ENCODE measurements around the gene ARHGAP4. TPM values are rescaled to one million over a fixed set of nuclear protein-coding genes. Genes with fewer than 3 reads are reported as not detected.

ARHGAP4 gene
- total RNA-seq, 2 experiments from 2014 or later: 317 to 324 TPM

DNA sequence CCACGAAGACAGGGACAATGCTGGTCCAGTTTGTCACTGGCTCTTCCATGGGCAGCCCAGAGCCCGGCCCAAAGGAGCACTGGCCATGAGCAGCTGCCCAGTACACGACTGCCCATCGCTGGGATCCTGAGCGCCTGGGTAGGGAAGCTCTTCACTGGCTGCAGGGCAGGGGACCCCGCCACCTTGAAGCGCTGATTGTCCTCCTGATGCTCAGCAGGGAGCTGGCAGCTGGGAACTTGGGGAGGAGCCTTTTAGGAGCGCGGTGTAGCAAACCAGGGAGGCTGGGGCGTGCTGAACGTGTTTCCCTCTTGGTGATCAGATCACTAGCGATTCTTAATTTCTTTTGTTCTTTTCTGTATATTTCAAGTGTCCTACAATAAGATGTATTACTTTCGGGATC lies 41.9 kb downstream of the ARHGAP4 start:
- H3K9me3 Mint-ChIP-seq (ENCODE audit: insufficient read depth): no peaks in the 10 kb centered on the region
- DNase-seq: no peak
- CTCF ChIA-PET: no interaction called here
- peak overlapping the region; percentile 38 for H3K4me3 Mint-ChIP-seq
- no peaks in the 10 kb centered on the region for H3K36me3 Mint-ChIP-seq (ENCODE audit: low read depth)
- peaks cover 29% of the 10 kb centered on the region for H3K27me3 Mint-ChIP-seq (ENCODE audit: low read depth)
- H3K4me1 Mint-ChIP-seq (ENCODE audit: low read depth): peaks cover 9% of the 10 kb centered on the region
- no peak for ATAC-seq
- POLR2A ChIA-PET: no interaction called here
- H3K27ac Mint-ChIP-seq: no peak overlapping the region

DNA sequence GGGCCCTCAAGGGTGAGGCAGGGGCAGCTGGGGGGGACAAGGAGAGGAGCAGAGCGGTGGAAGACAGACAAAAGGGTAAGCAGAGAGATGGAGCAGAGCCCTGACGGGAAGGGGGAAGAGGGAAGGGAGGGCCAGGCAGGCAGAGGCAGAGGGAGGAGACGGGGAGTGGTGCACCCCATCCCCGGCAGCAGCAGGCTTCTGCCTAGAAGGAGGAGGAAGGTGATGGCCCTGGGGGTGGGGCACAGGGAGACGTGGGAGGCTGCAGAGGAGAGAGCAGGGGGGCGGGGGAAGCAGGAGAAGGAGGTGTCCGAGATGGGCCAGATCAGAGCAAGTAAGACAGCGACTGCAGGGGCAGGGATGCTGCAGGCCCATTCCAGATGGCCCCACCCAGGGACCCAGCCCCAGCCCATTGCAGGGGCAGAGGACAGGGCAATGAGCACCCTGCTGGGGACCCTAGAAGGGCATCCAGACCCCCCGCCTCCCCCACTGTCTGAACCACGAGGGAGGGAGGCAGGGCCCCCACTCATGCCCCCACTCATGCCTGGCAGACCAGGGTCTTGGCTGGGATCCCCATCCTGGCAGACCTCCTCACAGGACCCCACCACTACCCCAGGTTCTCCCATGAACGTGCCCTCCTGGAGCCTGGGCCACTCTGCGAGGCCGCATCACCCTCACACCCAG lies 42.8 kb downstream of the ARHGAP4 start:
- H3K4me3 Mint-ChIP-seq: no peak overlapping the region
- peaks cover 17% of the 10 kb centered on the region for H3K4me1 Mint-ChIP-seq (ENCODE audit: low read depth)
- DNase-seq: no peak
- no peak for ATAC-seq
- H3K27ac Mint-ChIP-seq: no peak overlapping the region
- peaks cover 27% of the 10 kb centered on the region for H3K27me3 Mint-ChIP-seq (ENCODE audit: low read depth)
- POLR2A ChIA-PET: interaction anchor here (2.2 kb wide), 1 partner anchor 43 kb away, joined by 5 read pairs; no protein-coding TSS in a partner anchor
- no peaks in the 10 kb centered on the region for H3K36me3 Mint-ChIP-seq (ENCODE audit: low read depth)
- CTCF ChIA-PET: no interaction called here
- no peaks in the 10 kb centered on the region for H3K9me3 Mint-ChIP-seq (ENCODE audit: insufficient read depth)

DNA sequence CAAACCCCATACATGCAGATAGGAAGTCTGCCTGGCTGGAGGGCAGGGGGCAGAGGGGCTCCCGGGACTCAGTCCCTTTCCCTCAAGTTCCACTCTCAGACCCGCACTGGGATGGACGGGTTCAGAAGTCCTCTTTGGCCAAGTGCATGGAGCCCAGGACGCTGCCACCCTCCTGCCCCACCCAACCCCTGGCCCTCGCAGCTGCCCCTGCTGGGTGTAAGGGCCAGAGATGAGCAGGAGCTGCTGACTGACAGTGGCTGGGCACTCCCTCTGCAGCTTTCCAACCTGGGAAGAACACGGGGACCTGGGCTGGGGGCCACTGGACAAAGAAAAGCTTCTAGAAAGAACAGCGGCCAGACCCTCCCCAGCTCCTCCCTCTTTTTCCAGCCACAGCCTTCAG lies 43.5 kb downstream of the ARHGAP4 start:
- CTCF ChIA-PET: no interaction called here
- Mint-ChIP-seq H3K36me3 (ENCODE audit: low read depth) (no peaks in the 10 kb centered on the region), H3K4me3 (no peak overlapping the region), H3K9me3 (ENCODE audit: insufficient read depth) (no peaks in the 10 kb centered on the region), H3K27ac (no peak overlapping the region), H3K27me3 (ENCODE audit: low read depth) (peaks cover 25% of the 10 kb centered on the region), H3K4me1 (ENCODE audit: low read depth) (peaks cover 24% of the 10 kb centered on the region)
- ATAC-seq (no peak), DNase-seq (no peak)
- POLR2A ChIA-PET: interaction anchor here (2.2 kb wide), 1 partner anchor 44 kb away, joined by 5 read pairs; no protein-coding TSS in a partner anchor

DNA sequence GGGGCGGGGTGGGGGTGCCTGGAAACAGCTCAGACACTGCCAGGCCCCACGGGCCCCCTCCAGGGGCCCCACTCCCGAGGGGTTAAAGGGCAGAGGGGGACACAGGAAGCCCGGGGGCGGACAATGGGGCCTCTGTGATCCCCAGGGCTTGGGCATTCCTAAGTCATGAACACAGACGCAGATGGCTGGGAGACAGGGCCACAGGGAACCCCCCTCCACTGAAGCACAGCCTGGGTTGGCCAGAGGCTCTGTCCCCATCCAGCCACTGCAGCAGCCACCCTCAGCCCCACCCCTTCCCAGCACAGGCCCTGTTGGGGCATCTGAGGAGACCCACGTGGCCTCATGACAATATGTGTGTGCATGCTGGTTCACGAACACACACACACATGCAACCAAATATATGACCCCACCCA lies 44.0 kb downstream of the ARHGAP4 start:
- ChIA-PET POLR2A (interaction anchor here (2.2 kb wide), 1 partner anchor 45 kb away, joined by 5 read pairs; no protein-coding TSS in a partner anchor), CTCF (no interaction called here)
- peaks cover 26% of the 10 kb centered on the region for H3K4me1 Mint-ChIP-seq (ENCODE audit: low read depth)
- no peak for DNase-seq
- H3K27ac Mint-ChIP-seq: peak overlapping the region; percentile 21
- no peaks in the 10 kb centered on the region for H3K36me3 Mint-ChIP-seq (ENCODE audit: low read depth)
- ATAC-seq: no peak
- peaks cover 22% of the 10 kb centered on the region for H3K27me3 Mint-ChIP-seq (ENCODE audit: low read depth)
- no peaks in the 10 kb centered on the region for H3K9me3 Mint-ChIP-seq (ENCODE audit: insufficient read depth)
- no peak overlapping the region for H3K4me3 Mint-ChIP-seq

DNA sequence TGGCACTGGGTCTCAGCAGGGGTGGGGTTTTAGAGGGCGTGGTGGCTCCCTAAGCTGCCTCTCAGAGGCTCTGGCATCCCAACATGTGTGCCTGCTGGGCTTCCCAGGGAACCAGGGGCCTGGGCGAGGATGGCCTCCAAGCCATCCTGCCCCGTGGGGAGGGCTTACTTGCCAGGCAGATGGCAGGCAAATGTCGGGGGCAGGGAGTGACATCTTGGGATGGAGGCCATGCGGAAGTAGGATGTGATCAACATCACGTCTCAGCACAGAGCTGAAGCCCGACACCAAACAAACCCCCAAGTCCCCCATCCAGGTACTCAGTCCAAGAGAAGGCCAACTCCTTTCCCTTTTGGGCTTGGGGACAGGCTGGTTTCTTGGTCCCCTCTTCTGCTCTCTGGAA lies 44.8 kb downstream of the ARHGAP4 start:
- Mint-ChIP-seq H3K36me3 (ENCODE audit: low read depth) (no peaks in the 10 kb centered on the region), H3K9me3 (ENCODE audit: insufficient read depth) (no peaks in the 10 kb centered on the region), H3K4me1 (ENCODE audit: low read depth) (peaks cover 28% of the 10 kb centered on the region), H3K27ac (no peak overlapping the region), H3K4me3 (no peak overlapping the region), H3K27me3 (ENCODE audit: low read depth) (peaks cover 22% of the 10 kb centered on the region)
- ChIA-PET POLR2A (no interaction called here), CTCF (no interaction called here)
- DNase-seq: no peak
- ATAC-seq: no peak

DNA sequence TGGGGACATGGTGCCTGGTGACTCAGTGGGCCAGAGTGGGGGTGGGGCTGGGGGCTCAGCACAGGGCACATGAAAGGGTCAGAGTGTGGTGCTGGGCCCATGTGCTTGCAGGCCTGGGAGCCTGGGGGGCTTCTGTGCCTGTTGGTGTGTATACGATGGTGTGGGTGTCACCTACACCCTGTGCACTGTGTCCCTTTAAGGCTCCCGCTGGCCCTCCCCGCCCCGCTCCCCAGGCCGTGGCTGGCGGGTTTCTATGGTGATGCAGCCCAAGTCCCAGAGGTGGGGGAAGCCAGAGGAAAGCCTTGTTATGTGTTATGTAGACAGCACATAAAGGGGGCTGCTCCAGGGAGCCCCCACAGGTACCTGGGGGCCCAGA lies 45.6 kb downstream of the ARHGAP4 start:
- CTCF ChIA-PET: no interaction called here
- ATAC-seq: peak; percentile 20
- no peak overlapping the region for H3K27ac Mint-ChIP-seq

DNA sequence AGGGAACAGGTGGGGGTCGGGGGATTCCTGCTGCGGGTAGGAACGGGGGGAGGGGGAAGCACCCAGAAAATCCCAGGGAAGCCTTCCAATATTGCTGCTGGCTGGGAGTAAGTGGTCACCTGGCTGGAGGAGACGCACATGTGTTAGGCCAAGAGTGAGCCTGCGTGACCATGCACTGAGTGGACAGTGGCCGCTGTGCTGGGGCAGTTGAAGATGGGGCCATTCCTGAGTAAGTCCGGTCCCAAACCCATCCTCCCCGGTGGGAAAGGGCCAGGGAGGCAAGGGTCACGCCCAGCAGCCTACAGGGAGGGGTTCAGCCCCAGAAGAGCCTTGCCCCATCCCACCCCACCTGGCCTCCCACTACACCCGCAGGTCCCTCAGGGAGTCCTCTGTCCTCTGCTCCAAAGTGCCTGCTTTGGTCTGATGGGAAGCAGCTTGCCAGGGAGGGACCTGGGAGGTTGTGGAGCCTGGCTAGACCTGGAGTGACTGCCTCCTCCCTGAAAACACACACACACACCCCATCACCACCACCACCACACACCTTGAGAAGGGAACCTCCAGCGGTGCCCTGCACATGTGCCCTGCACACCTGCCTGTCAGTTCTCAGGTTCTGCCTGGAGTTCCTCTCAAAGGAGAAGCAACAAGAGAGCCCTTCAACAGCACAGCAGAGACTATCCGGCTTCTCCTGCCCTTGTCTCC lies 46.2 kb downstream of the ARHGAP4 start:
- Mint-ChIP-seq H3K27ac (no peak overlapping the region), H3K4me3 (no peak overlapping the region), H3K4me1 (ENCODE audit: low read depth) (peaks cover 25% of the 10 kb centered on the region), H3K9me3 (ENCODE audit: insufficient read depth) (no peaks in the 10 kb centered on the region), H3K36me3 (ENCODE audit: low read depth) (no peaks in the 10 kb centered on the region), H3K27me3 (ENCODE audit: low read depth) (peaks cover 23% of the 10 kb centered on the region)
- ChIA-PET POLR2A (no interaction called here), CTCF (no interaction called here)
- DNase-seq (no peak), ATAC-seq (no peak)

More for the DNA sequence above, 45.6 kb downstream of the ARHGAP4 start:
- Mint-ChIP-seq H3K4me3 (no peak overlapping the region), H3K4me1 (ENCODE audit: low read depth) (peaks cover 28% of the 10 kb centered on the region), H3K9me3 (ENCODE audit: insufficient read depth) (no peaks in the 10 kb centered on the region), H3K36me3 (ENCODE audit: low read depth) (no peaks in the 10 kb centered on the region), H3K27me3 (ENCODE audit: low read depth) (peaks cover 25% of the 10 kb centered on the region)
- POLR2A ChIA-PET: no interaction called here
- no peak for DNase-seq

DNA sequence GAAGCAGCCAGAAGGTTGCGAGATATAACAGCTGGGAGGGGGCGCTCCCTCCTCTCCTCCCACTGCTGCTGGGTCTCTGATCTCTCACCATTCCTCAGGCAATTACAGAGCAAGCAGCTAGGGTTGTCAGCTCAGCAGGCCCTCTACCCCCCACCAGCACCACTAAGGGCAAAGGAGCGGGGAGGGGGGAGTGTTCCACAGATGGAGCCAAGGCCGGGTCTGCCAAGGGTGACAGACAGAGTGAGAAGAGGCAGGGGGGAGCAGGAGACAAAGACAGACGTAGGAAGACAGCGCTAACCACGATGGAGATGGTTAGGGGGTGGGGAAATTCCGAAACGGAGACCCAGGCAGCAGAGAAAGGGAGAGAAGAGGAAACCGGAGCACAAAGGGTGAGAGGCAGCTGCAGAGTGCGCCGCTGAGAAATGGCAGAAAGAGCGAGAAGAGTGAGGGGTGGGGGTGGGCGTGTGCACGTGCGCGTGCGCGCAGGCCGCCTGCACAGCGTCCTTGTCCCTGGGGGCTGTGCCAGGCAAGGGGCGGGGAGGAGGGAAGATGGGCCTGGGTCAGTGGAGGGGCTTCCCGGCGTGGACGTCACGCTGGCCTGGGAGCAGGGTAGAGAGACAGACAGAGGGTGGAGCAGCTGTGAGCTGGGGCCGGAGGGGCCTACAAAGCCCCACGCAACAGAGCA lies 47.0 kb downstream of the ARHGAP4 start:
- peaks cover 23% of the 10 kb centered on the region for H3K4me1 Mint-ChIP-seq (ENCODE audit: low read depth)
- H3K4me3 Mint-ChIP-seq: peak overlapping the region; percentile 15
- H3K27me3 Mint-ChIP-seq (ENCODE audit: low read depth): peaks cover 24% of the 10 kb centered on the region
- ATAC-seq (no peak), DNase-seq (no peak)
- ChIA-PET CTCF (no interaction called here), POLR2A (no interaction called here)
- no peaks in the 10 kb centered on the region for H3K9me3 Mint-ChIP-seq (ENCODE audit: insufficient read depth)
- H3K36me3 Mint-ChIP-seq (ENCODE audit: low read depth): no peaks in the 10 kb centered on the region
- no peak overlapping the region for H3K27ac Mint-ChIP-seq

DNA sequence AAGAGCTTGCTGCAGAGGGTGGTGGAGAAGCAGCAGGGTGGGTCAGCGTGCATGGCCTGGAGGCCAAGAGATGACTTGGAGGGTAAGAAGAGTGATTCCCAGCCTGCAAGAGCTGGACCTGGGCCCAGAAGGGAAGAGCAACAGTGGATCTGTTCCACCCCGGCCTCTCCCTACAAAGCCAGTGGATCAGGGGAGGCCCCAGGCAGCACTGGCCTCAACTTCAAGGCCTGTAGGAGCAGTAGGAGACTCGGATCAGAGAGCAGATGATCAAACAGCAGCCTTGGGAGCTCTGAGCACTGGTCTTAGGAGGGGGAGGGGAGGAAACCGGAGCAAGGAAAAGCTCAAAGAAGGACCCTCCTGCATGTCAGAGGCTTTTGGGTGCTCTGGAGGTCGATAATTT lies 47.7 kb downstream of the ARHGAP4 start:
- no peak for DNase-seq
- Mint-ChIP-seq H3K36me3 (ENCODE audit: low read depth) (no peaks in the 10 kb centered on the region), H3K4me3 (no peak overlapping the region), H3K9me3 (ENCODE audit: insufficient read depth) (no peaks in the 10 kb centered on the region), H3K27ac (no peak overlapping the region), H3K27me3 (ENCODE audit: low read depth) (peaks cover 24% of the 10 kb centered on the region), H3K4me1 (ENCODE audit: low read depth) (peaks cover 23% of the 10 kb centered on the region)
- ATAC-seq: no peak
- POLR2A ChIA-PET: no interaction called here
- CTCF ChIA-PET: no interaction called here

DNA sequence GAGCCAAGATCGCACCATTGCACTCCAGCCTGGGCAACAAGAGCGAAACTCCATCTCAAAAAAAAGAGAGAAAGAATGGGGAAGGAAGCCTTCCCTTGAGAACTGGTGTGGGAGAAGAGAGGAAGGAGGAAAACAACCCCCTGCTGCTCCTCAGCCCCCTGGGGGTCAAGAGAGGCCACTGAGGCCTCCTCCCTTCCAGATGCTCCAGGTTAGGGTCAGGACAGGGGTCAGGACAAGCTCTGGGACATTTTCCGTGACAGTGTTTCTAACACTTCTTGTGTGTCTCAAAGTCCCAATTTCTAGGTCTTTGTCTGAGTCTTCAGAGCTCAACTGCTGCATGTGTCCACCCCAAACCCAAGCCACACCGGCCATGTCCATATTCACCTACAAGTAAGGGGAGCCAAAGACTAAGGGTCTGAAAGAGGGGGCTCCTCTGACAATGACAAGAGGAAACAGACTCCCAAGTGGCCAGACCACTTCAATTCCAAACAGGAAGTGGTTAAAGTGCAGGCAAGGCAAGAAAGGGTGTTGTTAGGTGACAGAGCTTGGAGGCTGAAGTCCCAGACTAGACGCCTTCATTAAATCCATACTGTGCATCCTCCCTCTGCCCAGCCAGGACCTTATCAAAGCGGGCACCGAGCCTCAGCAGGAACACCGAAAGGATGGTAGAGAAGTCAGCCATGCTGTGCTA lies 48.3 kb downstream of the ARHGAP4 start:
- no peak overlapping the region for H3K27ac Mint-ChIP-seq
- H3K4me1 Mint-ChIP-seq (ENCODE audit: low read depth): peaks cover 23% of the 10 kb centered on the region
- peaks cover 24% of the 10 kb centered on the region for H3K27me3 Mint-ChIP-seq (ENCODE audit: low read depth)
- ATAC-seq: no peak
- CTCF ChIA-PET: no interaction called here
- H3K36me3 Mint-ChIP-seq (ENCODE audit: low read depth): no peaks in the 10 kb centered on the region
- H3K9me3 Mint-ChIP-seq (ENCODE audit: insufficient read depth): no peaks in the 10 kb centered on the region
- POLR2A ChIA-PET: no interaction called here
- DNase-seq: no peak
- no peak overlapping the region for H3K4me3 Mint-ChIP-seq

DNA sequence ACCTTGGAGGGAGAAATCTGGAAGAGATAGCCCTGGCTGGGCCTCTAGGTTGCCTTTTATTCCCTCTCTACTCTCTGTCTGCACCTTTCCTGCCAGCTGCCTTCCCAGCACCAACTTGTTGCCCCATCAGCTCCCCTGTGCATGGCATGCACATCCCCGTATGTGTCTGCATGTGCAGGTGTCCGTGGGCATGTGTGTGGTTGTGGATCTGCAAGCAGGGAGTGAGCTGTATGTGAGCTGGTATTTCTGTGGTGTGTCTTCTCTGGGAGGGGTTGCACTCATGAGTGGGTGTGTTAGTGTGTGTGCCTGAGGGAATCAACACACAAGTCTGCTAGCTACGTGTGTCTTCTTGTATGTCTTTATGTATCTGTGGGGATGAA lies 50.0 kb downstream of the ARHGAP4 start:
- Mint-ChIP-seq H3K27ac (no peak overlapping the region), H3K4me3 (no peak overlapping the region), H3K27me3 (ENCODE audit: low read depth) (peaks cover 21% of the 10 kb centered on the region), H3K4me1 (ENCODE audit: low read depth) (peaks cover 23% of the 10 kb centered on the region), H3K36me3 (ENCODE audit: low read depth) (no peaks in the 10 kb centered on the region), H3K9me3 (ENCODE audit: insufficient read depth) (no peaks in the 10 kb centered on the region)
- POLR2A ChIA-PET: no interaction called here
- ATAC-seq (no peak), DNase-seq (no peak)
- CTCF ChIA-PET: no interaction called here
